LNCAP (cell line): ENCODE measurements around the gene AEBP2.
A peak's percentile ranks its signal among the peaks of the same experiment; 100 is the strongest.

Experiments used
- CTCF ChIP-seq: fragments of 450-650 bp; IDR thresholded peaks from 2 replicates; pipeline ENCODE4 v1.5.1; 2017; ENCODE audit warnings: mild to moderate bottlenecking

Gene AEBP2

GRCh38 chr12:19490908-19491307 is 51.6 kb downstream of the AEBP2 start:
- TF ChIP-seq CTCF = no peak

GRCh38 chr12:19491863-19492262 is 52.6 kb downstream of the AEBP2 start:
- TF ChIP-seq CTCF = no peak

DNA sequence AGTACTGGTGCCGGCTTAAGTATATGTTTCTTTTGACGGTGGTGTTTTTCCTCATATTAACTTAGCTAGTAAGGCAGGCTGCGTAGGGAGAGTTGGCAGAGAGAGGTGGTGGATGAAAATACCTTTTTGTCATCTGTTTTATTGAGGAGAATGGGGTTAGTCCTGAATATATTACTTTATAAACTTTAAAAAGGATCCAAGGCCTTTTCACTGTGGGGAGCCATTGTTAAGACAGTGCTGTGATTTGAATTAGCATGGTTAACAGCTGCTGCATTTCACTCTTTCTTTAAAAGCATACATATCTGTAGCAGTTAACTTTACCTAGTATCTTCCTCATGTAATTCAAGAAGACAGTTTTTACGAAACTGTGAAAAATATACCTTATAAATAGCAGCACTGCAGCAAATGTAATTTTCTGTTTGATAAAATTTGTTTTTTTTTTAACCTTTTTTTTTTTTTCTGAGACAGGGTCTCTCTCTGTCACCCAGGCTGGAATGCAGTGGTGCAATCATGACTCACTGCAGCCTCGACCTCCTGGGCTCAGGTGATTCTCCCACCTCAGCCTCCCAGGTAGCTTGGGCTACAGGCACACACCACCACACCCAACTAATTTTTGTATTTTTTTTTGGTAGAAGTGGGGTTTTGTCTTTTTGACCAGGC is 57.1 kb downstream of the AEBP2 start:
- no peak for TF ChIP-seq CTCF

DNA sequence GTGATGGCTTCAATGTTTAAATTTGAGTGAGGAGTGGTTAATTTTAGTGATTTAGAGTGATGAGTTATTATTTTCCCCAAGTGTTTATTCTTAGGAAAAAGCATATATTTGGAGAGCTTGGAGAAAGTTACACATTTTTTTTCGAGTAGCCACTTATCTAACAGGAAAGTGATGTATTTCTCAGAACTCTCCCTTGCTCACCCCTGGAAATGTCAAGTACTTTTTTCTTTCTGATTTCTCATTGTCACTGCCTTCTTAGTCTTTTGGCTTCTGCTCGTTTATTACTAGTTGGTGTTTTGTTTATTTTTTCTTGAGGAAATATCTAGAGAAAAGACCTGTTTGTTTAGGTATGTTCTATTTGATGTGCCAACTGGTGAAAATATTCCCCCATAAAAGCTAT is 58.8 kb downstream of the AEBP2 start:
- no peak for TF ChIP-seq CTCF

GRCh38 chr12:19499030-19499429 is 59.7 kb downstream of the AEBP2 start:
- no peak for TF ChIP-seq CTCF

DNA sequence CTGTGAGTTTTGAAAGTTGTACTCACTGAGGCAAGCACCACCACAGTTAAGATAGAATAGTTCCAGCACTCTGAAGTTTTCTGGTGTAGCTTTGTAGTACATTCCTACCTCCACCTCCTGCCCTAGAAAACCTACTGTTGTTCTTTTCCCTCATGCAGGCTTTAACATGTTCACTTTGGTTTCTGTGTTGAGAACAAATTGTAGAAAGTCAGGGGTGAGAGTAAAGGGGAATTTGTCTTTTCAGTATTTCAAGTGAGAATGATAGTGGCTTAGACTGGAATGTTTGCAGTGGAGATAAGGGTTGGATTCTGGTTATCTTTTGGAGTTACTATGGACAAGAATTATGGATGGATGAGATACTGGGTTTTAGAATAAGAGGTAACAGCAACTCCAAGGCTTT is 67.2 kb downstream of the AEBP2 start:
- no peak for TF ChIP-seq CTCF

DNA sequence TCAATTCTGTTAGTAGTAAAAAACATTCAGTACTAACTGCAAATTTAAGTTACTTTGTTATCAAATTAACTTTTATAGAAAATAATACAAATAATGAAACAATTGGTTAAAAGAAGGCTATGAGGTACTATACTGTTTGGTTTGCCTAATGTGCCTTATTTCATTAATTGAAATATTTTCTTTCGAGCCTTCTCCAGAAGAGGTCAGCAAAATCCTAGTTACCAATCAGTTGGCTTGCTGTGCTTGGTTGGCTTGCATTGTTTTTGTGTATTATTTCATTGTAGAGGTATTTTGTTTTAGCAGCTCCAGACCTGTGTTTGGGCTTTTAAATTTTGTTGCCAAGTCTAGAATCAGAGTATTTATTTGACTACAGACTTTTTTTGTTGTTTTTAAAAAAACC is 68.5 kb downstream of the AEBP2 start:
- peak; percentile 36; the same call in 1 of the 2 replicates for TF ChIP-seq CTCF

- TF ChIP-seq CTCF = no peak
Observed at GRCh38 chr12:19510461-19510860, 71.2 kb downstream of the AEBP2 start.
